ENCODE measurements around the gene THBS1. TPM values are rescaled to one million over a fixed set of nuclear protein-coding genes. Genes with fewer than 3 reads are reported as not detected.

Gene THBS1
- total RNA-seq, 1 donor, result 171 TPM

DNA sequence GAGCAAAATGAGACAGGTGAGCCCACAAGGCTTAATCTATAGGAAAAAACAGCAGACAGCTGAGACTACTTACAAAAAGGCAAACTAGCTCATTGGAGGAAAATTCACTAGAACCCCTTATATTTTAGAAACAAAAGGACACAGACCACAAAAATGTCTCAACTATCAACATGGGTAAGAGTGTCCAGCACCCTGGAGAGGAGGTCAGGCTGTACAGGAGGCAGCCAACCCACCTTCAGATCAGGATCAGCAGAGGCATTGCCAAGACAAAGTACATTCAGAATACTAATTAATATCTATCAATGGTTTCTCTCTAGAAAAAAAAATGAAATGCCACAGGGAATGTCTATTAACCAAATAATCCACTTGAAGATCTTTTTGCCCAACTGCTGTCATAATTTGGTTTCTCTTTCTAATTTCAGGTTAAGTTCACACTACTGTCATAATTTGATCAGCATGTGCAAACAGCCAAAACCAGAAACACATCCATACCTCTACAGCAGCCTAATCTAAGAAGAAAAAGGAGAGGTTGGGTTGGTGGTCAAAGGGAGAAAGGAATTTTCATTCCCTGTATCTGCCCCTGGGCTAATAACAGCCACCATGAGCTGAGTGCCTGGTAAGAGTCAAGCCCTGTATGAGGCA is 26.0 kb upstream of the THBS1 start:
- Histone ChIP-seq H3K9me3 (ENCODE audit: low read depth, low read length) (no peaks in the 10 kb centered on the region), H3K4me1 (ENCODE audit: insufficient read depth, low read length) (peaks cover 9% of the 10 kb centered on the region), H3K27me3 (ENCODE audit: insufficient read depth, low read length) (peaks cover 10% of the 10 kb centered on the region), H3K4me3 (ENCODE audit: low read length) (no peak overlapping the region)

DNA sequence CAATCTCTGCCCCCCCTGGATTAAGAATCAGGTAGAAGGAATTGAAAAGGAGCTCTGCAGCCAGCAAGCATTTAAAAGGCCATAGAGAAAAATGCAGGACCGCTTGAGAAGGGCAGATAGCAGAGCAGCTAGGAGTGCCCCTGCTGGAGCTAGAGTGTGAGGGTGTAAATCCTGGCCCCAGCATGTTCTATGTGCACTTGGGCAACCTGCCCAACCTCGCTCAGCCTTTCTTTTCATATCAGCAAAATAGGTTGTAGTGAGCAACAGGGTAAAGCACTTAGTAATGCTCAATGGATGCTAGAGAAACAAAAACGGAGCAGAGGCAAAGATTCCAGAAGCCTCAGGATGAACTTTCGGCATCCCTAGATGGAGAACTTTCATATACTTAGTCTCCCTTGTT is 25.0 kb upstream of the THBS1 start:
- Histone ChIP-seq H3K9me3 (ENCODE audit: low read depth, low read length) (no peaks in the 10 kb centered on the region), H3K4me1 (ENCODE audit: insufficient read depth, low read length) (peaks cover 9% of the 10 kb centered on the region), H3K4me3 (ENCODE audit: low read length) (no peak overlapping the region), H3K27me3 (ENCODE audit: insufficient read depth, low read length) (peaks cover 10% of the 10 kb centered on the region)

DNA sequence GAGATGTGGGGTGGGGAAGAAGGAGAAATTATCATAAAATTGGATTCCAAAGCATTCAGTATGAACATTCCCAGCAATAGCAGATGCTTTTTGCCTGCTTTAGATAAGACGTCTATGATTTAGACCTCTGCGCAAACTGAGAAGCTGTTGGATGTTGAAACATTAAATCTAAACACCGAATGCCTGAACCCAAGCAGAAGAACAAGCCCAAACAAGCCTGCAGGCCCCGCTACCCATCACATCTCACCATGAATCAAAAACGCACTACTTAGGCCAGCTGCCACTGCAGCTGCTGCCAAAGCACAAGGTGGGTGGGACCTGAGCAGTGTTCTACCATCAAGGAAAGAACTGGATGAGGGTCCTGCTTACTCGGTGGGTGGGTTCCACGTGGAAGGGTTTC is 24.4 kb upstream of the THBS1 start:
- no peaks in the 10 kb centered on the region for H3K9me3 ChIP-seq (ENCODE audit: low read depth, low read length)
- peaks cover 9% of the 10 kb centered on the region for H3K4me1 ChIP-seq (ENCODE audit: insufficient read depth, low read length)
- no peak overlapping the region for H3K4me3 ChIP-seq (ENCODE audit: low read length)
- peaks cover 10% of the 10 kb centered on the region for H3K27me3 ChIP-seq (ENCODE audit: insufficient read depth, low read length)

DNA sequence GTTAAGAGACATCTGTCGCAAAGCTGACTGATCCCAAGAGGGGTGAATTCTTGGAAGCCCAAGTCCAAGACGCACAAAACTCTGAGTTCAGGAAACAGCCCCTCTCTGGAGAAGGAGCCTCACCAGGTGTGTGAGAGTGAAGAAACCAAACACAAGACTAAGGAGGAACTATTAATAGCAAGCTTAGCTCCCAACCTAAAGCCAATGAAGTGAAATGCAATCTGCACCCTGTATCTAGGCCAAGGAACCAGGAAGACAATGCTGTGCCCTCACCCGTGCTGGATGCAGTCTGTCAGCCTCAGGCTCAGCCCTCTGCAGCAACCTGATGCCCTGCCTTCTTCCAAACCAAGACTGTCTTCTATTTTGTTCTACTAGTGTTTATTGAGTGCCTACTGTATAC is 22.5 kb upstream of the THBS1 start:
- Histone ChIP-seq H3K27me3 (ENCODE audit: insufficient read depth, low read length) (peaks cover 14% of the 10 kb centered on the region), H3K4me1 (ENCODE audit: insufficient read depth, low read length) (no peaks in the 10 kb centered on the region), H3K4me3 (ENCODE audit: low read length) (no peak overlapping the region), H3K9me3 (ENCODE audit: low read depth, low read length) (no peaks in the 10 kb centered on the region)

DNA sequence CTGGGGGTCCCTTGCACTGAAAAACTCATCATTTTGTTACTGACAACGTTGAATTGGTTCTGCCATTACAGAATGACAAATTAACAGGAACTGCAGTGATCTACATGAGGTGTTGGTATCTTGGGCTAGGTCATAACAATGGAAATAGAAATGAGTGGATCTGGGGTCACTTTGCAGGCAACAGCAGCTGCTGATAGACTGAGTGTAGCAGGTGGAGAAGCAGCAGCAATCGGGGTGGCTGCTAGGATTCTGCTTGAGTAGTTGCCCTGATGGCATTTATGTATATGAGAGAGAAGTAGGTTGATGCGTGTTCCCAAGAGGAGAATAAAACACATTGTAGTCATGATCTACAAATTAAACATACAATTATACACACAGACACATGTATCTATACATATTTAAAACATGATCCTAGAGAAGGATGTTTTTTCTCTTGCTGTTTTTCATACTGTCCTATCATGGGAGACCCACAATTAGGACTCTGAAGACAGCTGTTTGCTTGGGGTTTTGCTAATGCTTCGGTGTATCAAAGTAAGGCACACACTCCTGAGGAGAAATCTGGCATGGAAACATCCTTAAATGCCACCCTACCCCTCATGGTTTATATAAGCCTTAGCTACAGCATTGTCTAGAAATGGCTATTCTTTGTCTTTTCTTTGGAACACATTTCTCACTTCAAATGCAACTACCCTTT is 15.8 kb upstream of the THBS1 start:
- no peaks in the 10 kb centered on the region for H3K9me3 ChIP-seq (ENCODE audit: low read depth, low read length)

DNA sequence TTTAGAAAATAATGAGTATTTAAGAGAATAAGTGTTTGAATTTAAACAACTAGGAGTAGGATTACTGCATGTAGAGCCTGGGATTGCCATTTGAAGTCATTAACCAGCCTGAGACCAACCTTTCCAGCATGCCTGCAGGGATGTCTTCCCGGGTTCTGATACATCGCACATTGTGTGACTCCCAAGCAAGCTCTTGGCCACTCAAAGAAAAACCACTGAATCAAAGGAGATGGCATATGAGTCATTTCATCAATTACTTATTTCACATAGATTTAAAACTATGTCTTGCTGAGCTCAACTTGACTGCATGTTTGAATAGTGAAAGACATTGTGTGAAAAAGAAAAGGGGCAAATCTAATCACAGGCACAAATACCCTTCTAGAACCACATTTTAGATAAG is 15.0 kb upstream of the THBS1 start:
- no peak overlapping the region for H3K4me3 ChIP-seq (ENCODE audit: low read length)
- peaks cover 4% of the 10 kb centered on the region for H3K27me3 ChIP-seq (ENCODE audit: insufficient read depth, low read length)
- no peaks in the 10 kb centered on the region for H3K4me1 ChIP-seq (ENCODE audit: insufficient read depth, low read length)
- no peaks in the 10 kb centered on the region for H3K9me3 ChIP-seq (ENCODE audit: low read depth, low read length)

More for the DNA sequence above, 15.8 kb upstream of the THBS1 start:
- no peak overlapping the region for H3K4me3 ChIP-seq (ENCODE audit: low read length)
- H3K27me3 ChIP-seq (ENCODE audit: insufficient read depth, low read length), result peaks cover 4% of the 10 kb centered on the region
- no peaks in the 10 kb centered on the region for H3K4me1 ChIP-seq (ENCODE audit: insufficient read depth, low read length)

DNA sequence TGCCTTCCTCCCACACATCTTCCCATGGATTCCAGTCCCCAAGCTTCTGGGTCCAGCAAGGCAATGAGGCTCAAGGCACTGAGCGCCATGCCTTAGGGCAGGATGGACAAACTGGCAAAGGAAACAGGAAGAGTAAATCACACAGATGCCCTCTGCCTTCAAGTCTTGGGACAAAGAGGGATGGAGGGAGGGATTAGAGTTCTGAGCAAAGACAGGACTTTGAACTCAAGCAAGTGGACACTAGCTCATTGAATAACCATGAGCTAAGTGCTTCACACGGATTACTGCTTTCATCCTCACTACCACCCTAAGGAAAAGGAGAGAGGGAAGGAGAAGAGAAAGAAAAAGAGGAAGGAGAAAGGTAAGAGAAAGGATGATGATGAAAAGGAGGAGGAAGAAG is 7.6 kb upstream of the THBS1 start:
- no peaks in the 10 kb centered on the region for H3K9me3 ChIP-seq (ENCODE audit: low read depth, low read length)
- H3K27me3 ChIP-seq (ENCODE audit: insufficient read depth, low read length), result peaks cover 21% of the 10 kb centered on the region
- H3K4me1 ChIP-seq (ENCODE audit: insufficient read depth, low read length), result no peaks in the 10 kb centered on the region
- H3K4me3 ChIP-seq (ENCODE audit: low read length), result no peak overlapping the region

DNA sequence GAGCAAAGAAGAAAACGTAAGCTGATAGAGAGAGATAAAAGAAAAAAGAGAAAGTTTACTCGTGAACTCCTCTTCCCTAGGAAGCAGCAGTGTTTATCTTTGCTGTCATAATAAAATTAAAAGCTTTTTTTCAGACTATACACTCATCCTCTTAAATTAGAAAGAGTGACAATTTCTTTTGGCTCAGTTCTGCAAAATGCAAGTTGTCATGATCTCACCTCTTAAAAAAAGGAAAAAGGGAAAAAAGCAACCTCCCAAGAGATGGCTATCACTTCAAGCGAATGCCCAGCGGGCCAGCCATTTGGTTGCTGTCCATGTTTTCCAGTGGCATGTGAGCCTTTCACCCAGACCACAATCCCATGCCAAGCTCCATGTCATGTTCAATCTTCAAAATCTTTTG is 7.0 kb upstream of the THBS1 start:
- Histone ChIP-seq H3K4me3 (ENCODE audit: low read length) (no peak overlapping the region), H3K27me3 (ENCODE audit: insufficient read depth, low read length) (peaks cover 26% of the 10 kb centered on the region), H3K9me3 (ENCODE audit: low read depth, low read length) (no peaks in the 10 kb centered on the region), H3K4me1 (ENCODE audit: insufficient read depth, low read length) (no peaks in the 10 kb centered on the region)

DNA sequence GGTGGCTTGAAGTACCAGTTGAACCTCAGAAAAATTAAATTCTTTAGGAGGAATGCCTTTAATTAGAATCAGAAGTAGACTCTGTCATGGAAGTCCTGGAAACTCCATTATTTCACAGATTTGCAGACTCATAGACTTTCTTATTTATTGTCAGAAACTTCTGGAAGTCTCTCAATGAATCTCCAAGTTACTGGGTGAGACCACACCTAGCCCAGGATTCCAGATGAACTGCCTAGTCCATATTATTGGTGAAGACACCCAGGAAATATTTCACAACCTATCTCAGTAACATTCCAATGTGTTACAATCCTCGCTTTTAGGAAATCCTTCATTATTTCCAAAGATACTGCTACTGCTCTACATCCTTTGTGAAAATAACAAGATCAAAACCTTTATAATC is 6.5 kb upstream of the THBS1 start:
- no peaks in the 10 kb centered on the region for H3K4me1 ChIP-seq (ENCODE audit: insufficient read depth, low read length)

DNA sequence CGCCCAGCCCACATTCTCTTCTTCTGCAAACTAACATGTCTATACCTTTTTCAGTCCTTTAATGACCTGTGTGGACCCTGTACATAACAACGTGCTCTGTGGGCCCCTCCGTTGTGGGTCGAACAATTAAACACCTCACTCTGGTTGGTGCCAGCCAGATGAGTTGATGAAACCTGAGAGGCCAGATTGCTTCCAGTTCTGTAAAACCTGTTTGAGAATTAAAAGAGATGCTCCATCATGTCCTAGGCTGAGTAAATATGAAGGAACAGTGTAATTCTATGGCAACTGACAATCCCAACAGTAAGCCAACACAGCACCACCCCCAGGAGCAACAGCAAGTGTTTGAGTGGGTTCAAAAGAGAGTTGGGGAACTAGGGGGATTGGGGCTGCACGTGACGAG is 5.7 kb upstream of the THBS1 start:
- Histone ChIP-seq H3K27me3 (ENCODE audit: insufficient read depth, low read length) (peaks cover 34% of the 10 kb centered on the region), H3K4me3 (ENCODE audit: low read length) (no peak overlapping the region), H3K9me3 (ENCODE audit: low read depth, low read length) (no peaks in the 10 kb centered on the region), H3K4me1 (ENCODE audit: insufficient read depth, low read length) (peaks cover 7% of the 10 kb centered on the region)

More for the DNA sequence above, 6.5 kb upstream of the THBS1 start:
- peaks cover 31% of the 10 kb centered on the region for H3K27me3 ChIP-seq (ENCODE audit: insufficient read depth, low read length)
- H3K4me3 ChIP-seq (ENCODE audit: low read length), result no peak overlapping the region
- no peaks in the 10 kb centered on the region for H3K9me3 ChIP-seq (ENCODE audit: low read depth, low read length)

DNA sequence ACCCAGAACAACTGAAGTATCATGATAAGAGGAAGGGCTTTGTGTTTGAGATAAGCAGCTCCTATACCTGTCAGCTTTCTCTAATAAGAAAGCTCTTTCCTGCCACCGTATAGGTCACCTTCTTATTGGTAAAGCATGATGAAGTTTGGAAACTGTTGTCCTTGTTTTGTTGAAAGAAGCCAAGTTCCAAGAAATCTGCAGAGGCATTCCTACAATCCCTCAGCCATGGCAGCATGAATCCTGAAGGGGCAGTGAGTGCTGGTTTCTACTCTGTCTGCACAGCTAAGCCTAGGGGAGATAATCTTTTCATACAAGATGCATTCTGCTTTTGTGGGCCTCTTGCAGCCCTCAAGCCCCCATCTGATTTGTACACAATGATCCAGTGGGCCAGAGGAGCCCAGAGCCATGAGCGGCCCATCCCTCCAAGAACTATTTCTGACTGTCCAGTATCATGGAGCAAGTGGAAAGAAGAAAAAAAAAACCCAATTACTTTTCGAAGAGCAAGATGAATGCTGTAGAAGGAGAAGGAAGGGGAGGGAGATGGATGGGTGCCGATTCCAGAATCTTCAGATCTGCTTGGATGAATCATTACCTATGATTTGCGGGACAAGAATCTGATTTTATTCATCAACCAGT is 1.9 kb upstream of the THBS1 start:
- Histone ChIP-seq H3K27me3 (ENCODE audit: insufficient read depth, low read length) (peaks cover 38% of the 10 kb centered on the region), H3K4me1 (ENCODE audit: insufficient read depth, low read length) (peaks cover 19% of the 10 kb centered on the region), H3K9me3 (ENCODE audit: low read depth, low read length) (no peaks in the 10 kb centered on the region), H3K4me3 (ENCODE audit: low read length) (no peak overlapping the region)

DNA sequence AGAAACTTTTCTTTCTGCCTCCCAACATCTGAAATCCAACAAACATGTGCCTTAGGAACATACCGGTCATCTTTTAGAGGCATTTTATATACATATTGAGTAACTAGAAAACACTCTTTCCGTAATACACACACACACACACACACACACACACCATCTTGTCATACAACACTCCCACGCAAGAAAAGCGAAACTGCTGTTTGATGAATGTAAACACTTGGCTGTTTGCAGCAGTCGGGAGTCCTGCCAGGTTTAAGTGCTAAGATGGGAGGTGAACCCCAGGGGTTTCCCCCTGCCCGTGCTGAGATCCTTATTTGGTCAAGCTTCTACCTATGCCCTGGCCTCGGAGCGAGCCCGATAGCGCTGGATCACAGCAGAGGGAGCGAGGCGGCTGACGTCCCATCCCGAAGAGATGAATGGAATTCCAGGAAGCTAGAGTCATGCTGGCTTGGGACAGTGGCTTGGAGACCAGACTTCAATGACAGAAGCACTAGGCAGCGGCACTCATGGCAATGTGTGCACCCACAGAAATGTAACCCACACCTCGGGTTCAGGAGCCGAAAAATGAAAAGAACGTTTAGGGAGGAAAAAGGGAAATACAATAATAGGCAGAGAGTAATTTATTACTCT is 1.3 kb upstream of the THBS1 start:
- no peak overlapping the region for H3K4me3 ChIP-seq (ENCODE audit: low read length)
- peaks cover 38% of the 10 kb centered on the region for H3K27me3 ChIP-seq (ENCODE audit: insufficient read depth, low read length)
- no peaks in the 10 kb centered on the region for H3K9me3 ChIP-seq (ENCODE audit: low read depth, low read length)

DNA sequence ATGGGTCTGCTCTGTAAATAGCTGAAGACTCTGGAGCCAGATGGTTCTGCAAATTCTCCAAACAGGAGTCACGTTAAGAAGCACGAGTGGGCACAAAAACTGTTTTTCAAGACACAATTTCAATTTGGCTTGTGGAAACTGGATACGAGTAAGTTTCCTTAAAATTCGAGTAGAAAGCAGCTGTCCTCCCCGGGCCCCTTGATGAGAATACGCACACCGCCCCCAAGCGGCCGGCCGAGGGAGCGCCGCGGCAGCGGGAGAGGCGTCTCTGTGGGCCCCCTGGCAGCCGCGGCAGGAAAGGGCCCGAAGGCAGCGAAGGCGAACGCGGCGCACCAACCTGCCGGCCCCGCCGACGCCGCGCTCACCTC is 778 bp upstream of the THBS1 start:
- Histone ChIP-seq H3K9me3 (ENCODE audit: low read depth, low read length) (no peaks in the 10 kb centered on the region), H3K27me3 (ENCODE audit: insufficient read depth, low read length) (peaks cover 38% of the 10 kb centered on the region), H3K4me3 (ENCODE audit: low read length) (peak overlapping the region; percentile 32), H3K4me1 (ENCODE audit: insufficient read depth, low read length) (peaks cover 19% of the 10 kb centered on the region)

More for the DNA sequence above, 1.3 kb upstream of the THBS1 start:
- peaks cover 19% of the 10 kb centered on the region for H3K4me1 ChIP-seq (ENCODE audit: insufficient read depth, low read length)

DNA sequence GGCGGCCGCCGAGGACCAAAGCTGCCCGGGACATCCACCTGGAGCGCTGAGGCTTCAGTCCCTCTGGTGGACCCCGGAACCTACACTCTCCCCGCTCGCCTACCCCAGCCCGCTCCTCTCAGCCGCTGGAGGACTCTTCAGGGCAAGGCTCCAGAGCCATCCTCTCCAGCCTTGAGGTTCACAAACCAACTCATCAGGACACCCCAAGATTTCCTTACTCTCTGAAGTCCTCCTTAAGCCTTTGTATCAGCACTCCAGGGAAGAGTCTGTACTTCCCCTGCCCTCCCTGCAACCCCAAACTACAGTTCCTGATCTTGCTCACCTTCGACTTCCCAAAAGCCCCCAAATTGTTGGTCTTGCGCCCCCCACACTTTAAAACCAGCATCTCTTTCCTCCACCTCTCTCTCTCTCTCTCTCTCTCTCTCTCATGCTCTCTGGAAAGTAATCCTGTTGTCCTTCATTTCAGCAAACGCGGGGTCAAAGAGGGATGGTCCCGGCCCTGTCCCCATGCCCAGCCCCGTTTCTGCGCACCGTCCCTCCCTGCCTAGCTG is 438 bp downstream of the THBS1 start:
- peaks cover 38% of the 10 kb centered on the region for H3K27me3 ChIP-seq (ENCODE audit: insufficient read depth, low read length)
- H3K9me3 ChIP-seq (ENCODE audit: low read depth, low read length), result no peaks in the 10 kb centered on the region
- H3K4me1 ChIP-seq (ENCODE audit: insufficient read depth, low read length), result peaks cover 19% of the 10 kb centered on the region
- peak overlapping the region; percentile 32 for H3K4me3 ChIP-seq (ENCODE audit: low read length)

DNA sequence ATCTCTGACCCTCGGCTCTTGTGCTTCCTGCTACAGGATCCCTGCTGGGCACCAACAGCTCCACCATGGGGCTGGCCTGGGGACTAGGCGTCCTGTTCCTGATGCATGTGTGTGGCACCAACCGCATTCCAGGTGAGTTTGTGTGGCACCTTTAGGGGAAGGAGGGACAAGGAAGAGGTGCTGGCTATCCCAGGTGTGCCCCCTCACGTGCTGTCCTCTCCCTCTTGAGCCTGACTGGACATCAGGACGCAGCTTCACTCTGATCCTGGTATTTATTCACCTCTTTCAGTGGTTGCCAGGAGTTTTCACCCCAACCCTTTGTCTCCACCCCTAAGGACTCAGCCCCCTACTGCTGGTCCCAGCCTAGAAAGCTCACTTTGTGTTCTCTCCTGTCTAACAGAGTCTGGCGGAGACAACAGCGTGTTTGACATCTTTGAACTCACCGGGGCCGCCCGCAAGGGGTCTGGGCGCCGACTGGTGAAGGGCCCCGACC is 960 bp downstream of the THBS1 start:
- H3K9me3 ChIP-seq (ENCODE audit: low read depth, low read length), result no peaks in the 10 kb centered on the region
- peaks cover 19% of the 10 kb centered on the region for H3K4me1 ChIP-seq (ENCODE audit: insufficient read depth, low read length)
- peaks cover 37% of the 10 kb centered on the region for H3K27me3 ChIP-seq (ENCODE audit: insufficient read depth, low read length)
- no peak overlapping the region for H3K4me3 ChIP-seq (ENCODE audit: low read length)

All from mononuclear cell (primary cell).